ENCODE measurements around the gene DNAI2.

DNA sequence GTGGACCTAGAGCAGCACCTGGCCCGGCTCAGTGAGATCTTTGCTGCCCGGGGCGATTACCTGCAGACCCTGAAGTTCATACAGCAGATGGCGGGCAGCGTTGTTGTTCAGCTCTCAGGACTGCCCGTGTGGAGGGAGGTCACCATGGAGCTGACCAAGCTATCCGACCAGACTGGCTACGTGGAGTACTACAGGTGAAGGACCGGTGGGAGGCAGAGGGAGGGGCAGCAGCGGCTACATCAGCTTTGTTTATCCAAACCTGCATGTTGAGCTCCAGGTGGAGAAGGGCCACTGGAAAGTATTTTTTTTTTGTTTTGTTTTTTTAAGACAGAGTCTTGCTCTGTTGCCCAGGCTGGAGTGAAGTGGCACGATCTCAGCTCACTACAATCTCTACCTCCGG is 36.7 kb upstream of the DNAI2 start:
- TF ChIP-seq, protein P1, sequence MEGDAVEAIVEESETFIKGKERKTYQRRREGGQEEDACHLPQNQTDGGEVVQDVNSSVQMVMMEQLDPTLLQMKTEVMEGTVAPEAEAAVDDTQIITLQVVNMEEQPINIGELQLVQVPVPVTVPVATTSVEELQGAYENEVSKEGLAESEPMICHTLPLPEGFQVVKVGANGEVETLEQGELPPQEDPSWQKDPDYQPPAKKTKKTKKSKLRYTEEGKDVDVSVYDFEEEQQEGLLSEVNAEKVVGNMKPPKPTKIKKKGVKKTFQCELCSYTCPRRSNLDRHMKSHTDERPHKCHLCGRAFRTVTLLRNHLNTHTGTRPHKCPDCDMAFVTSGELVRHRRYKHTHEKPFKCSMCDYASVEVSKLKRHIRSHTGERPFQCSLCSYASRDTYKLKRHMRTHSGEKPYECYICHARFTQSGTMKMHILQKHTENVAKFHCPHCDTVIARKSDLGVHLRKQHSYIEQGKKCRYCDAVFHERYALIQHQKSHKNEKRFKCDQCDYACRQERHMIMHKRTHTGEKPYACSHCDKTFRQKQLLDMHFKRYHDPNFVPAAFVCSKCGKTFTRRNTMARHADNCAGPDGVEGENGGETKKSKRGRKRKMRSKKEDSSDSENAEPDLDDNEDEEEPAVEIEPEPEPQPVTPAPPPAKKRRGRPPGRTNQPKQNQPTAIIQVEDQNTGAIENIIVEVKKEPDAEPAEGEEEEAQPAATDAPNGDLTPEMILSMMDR (IDR thresholded peaks at IDR 0.05): no peak
- no peak for TF ChIP-seq POLR2A (IDR thresholded peaks at IDR 0.05)

Measured in testis (tissue), 2 donors.